Loucy (cell line): ENCODE results near the gene HIPK1.

Experiments
- H2AFZ ChIP-seq: fragments of 200-600 bp; sonication (generic); 2 replicates; pipeline ENCODE4 v1.6.0; 2016; ENCODE audit warnings: antibody characterized with exemption, mild to moderate bottlenecking, low read length, moderate library complexity
- H3F3A ChIP-seq: fragments of 200-600 bp; 2 replicates; pipeline ENCODE4 v1.6.0; 2016; ENCODE audit warnings: antibody characterized with exemption, low read depth, mild to moderate bottlenecking
- H3K27me3 ChIP-seq: fragments of 200-600 bp; sonication (generic); 2 replicates; pipeline ENCODE4 v1.6.1; 2014; ENCODE audit warnings: low read length, mild to moderate bottlenecking; ENCODE audit not compliant: insufficient read depth, poor library complexity, severe bottlenecking
- H3K36me3 ChIP-seq: fragments of 200-600 bp; sonication (generic); 2 replicates; pipeline ENCODE4 v1.6.1; 2016; ENCODE audit warnings: low read length; ENCODE audit not compliant: insufficient read depth
- H3K4me1 ChIP-seq: fragments of 200-600 bp; sonication (generic); 2 replicates; pipeline ENCODE4 v1.5.1; 2014; ENCODE audit warnings: low read length, mild to moderate bottlenecking; ENCODE audit not compliant: insufficient read depth, poor library complexity, severe bottlenecking
- H3K4me2 ChIP-seq: fragments of 200-600 bp; sonication (generic); 2 replicates; pipeline ENCODE4 v1.6.0; 2014; ENCODE audit warnings: antibody characterized with exemption, low read length, low read depth, mild to moderate bottlenecking; ENCODE audit not compliant: poor library complexity, severe bottlenecking
- H3K4me3 ChIP-seq: fragments of 200-600 bp; sonication (generic); 2 replicates; pipeline ENCODE4 v1.5.1; 2014; ENCODE audit warnings: low read length, mild to moderate bottlenecking, mixed read lengths; ENCODE audit not compliant: poor library complexity, severe bottlenecking
- H3K79me2 ChIP-seq: fragments of 200-600 bp; sonication (generic); 2 replicates; pipeline ENCODE4 v1.6.1; 2014; ENCODE audit warnings: low read length; ENCODE audit not compliant: insufficient read depth
- H3K9ac ChIP-seq: fragments of 200-600 bp; sonication (generic); 2 replicates; pipeline ENCODE4 v1.6.0; 2014; ENCODE audit warnings: mild to moderate bottlenecking, low read depth, low read length, moderate library complexity; ENCODE audit not compliant: poor library complexity, severe bottlenecking
- H3K9me2 ChIP-seq: fragments of 200-600 bp; sonication (generic); replicated peaks from 2 replicates; pipeline ENCODE4 v1.6.1; 2016; ENCODE audit warnings: low read depth, low read length, mixed read lengths
- H3K9me3 ChIP-seq: fragments of 200-600 bp; sonication (generic); 2 replicates; pipeline ENCODE4 v1.6.1; 2014; ENCODE audit warnings: mild to moderate bottlenecking, antibody characterized with exemption, low read length, low read depth; ENCODE audit not compliant: insufficient read depth
- H4K20me1 ChIP-seq: fragments of 200-600 bp; sonication (generic); 2 replicates; pipeline ENCODE4 v1.6.0; 2014; ENCODE audit warnings: antibody characterized with exemption, low read length, mild to moderate bottlenecking; ENCODE audit not compliant: insufficient read depth, poor library complexity, severe bottlenecking
- CTCF ChIP-seq: fragments of 200-600 bp; sonication (generic); conservative IDR thresholded peaks from 2 replicates; pipeline ENCODE4 v1.5.1; 2014; ENCODE audit warnings: mild to moderate bottlenecking, antibody characterized with exemption, low read length
- EZH2phosphoT487 ChIP-seq: fragments of 200-600 bp; IDR thresholded peaks from 2 replicates; pipeline ENCODE4 v1.6.1; 2018; ENCODE audit warnings: antibody characterized with exemption, mild to moderate bottlenecking, moderate library complexity, borderline replicate concordance

The HIPK1 gene

GRCh38 chr1:113993766-113994165 is 64.6 kb downstream of the HIPK1 start:
- H3K79me2 ChIP-seq, result no peaks in the 10 kb centered on the region
- peaks cover 10% of the 10 kb centered on the region; the same call in 1 of the 2 replicates for H3K9me3 ChIP-seq
- TF ChIP-seq EZH2phosphoT487 (no peak), CTCF (no peak)
- H2AFZ ChIP-seq, result no peak overlapping the region
- H3F3A ChIP-seq, result no peaks in the 10 kb centered on the region
- no peak overlapping the region for H3K4me2 ChIP-seq
- no peaks in the 10 kb centered on the region for H3K27me3 ChIP-seq
- no peak overlapping the region for H3K9ac ChIP-seq
- no peaks in the 10 kb centered on the region for H4K20me1 ChIP-seq
- no peaks in the 10 kb centered on the region for H3K4me1 ChIP-seq
- no peaks in the 10 kb centered on the region for H3K36me3 ChIP-seq
- no peaks in the 10 kb centered on the region for H3K9me2 ChIP-seq
- no peak overlapping the region for H3K4me3 ChIP-seq

GRCh38 chr1:113995382-113995781 is 66.3 kb downstream of the HIPK1 start:
- no peaks in the 10 kb centered on the region for H3F3A ChIP-seq
- H3K79me2 ChIP-seq, result no peaks in the 10 kb centered on the region
- no peak overlapping the region for H3K9ac ChIP-seq
- H3K27me3 ChIP-seq, result no peaks in the 10 kb centered on the region
- no peak overlapping the region for H3K4me2 ChIP-seq
- no peaks in the 10 kb centered on the region for H3K4me1 ChIP-seq
- TF ChIP-seq EZH2phosphoT487 (no peak), CTCF (no peak)
- H3K9me2 ChIP-seq, result no peaks in the 10 kb centered on the region
- no peak overlapping the region for H3K4me3 ChIP-seq
- H3K9me3 ChIP-seq, result peaks cover 10% of the 10 kb centered on the region; the same call in 1 of the 2 replicates
- no peaks in the 10 kb centered on the region for H3K36me3 ChIP-seq
- no peaks in the 10 kb centered on the region for H4K20me1 ChIP-seq
- no peak overlapping the region for H2AFZ ChIP-seq

- H4K20me1 ChIP-seq, result no peaks in the 10 kb centered on the region
- no peaks in the 10 kb centered on the region for H3F3A ChIP-seq
- H3K36me3 ChIP-seq, result no peaks in the 10 kb centered on the region
- H3K4me2 ChIP-seq, result no peak overlapping the region
- no peak overlapping the region for H3K9ac ChIP-seq
- H3K4me1 ChIP-seq, result peaks cover 5% of the 10 kb centered on the region
- H3K9me2 ChIP-seq, result no peaks in the 10 kb centered on the region
- no peak overlapping the region for H3K4me3 ChIP-seq
- no peak for TF ChIP-seq CTCF
- no peak for TF ChIP-seq EZH2phosphoT487
- H3K9me3 ChIP-seq, result peaks cover 10% of the 10 kb centered on the region; the same call in 1 of the 2 replicates
- no peak overlapping the region for H2AFZ ChIP-seq
- no peaks in the 10 kb centered on the region for H3K27me3 ChIP-seq
- no peaks in the 10 kb centered on the region for H3K79me2 ChIP-seq
These were observed 69.2 kb downstream of the HIPK1 start for GRCh38 chr1:113998361-113998760.
